Motor neuron (in vitro differentiated cells): ENCODE measurements around the gene SSX2IP. TPM values are rescaled to one million over a fixed set of nuclear protein-coding genes. Genes with fewer than 3 reads are reported as not detected.
A peak's percentile ranks its signal among the peaks of the same experiment; 100 is the strongest.
"Not testable (repeated sequence)": the region's sequence is repeated elsewhere in the genome, so short reads cannot be mapped to it uniquely, and the experiment has no call there.

Experiments
- ATAC-seq, 8 experiments: fragments of 200-7000 bp; cut with Tn5 transposase; replicated peaks in 6 of 8; 2 replicates each; pipeline ENCODE4 v1.8.0; 2021; ENCODE audit warnings: mild to moderate bottlenecking in 8 of 8, moderate library complexity in 8 of 8
- H3K27ac ChIP-seq, 2 donors: fragments of 250-450 bp; sonication (Bioruptor Pico); 2 replicates each; pipeline ENCODE4 v1.9.0; 2021; ENCODE audit warnings: antibody characterized with exemption in 2 of 2, mild to moderate bottlenecking in 2 of 2, moderate library complexity in 1 of 2
- H3K4me1 ChIP-seq, 2 donors: fragments of 250-450 bp; sonication (Bioruptor Pico); replicated peaks in 1 of 2; 2 replicates each; pipeline ENCODE4 v1.6.1; 2021; ENCODE audit warnings: antibody characterized with exemption in 2 of 2, mild to moderate bottlenecking in 2 of 2, moderate library complexity in 1 of 2
- H3K4me3 ChIP-seq, 5 donors: fragments of 250-450 bp; sonication (Bioruptor Pico); 2 replicates each; pipeline ENCODE4 v1.9.0; 2021; ENCODE audit warnings: antibody characterized with exemption in 5 of 5, mild to moderate bottlenecking in 5 of 5, moderate library complexity in 4 of 5
- WGBS, 10 experiments: fragments of 450-650 bp; shearing (Covaris generic); methylation state at CpG; one replicate each; pipeline ENCODE4 v1.0.0; 2022; 5-methylcytosine and 5-hydroxymethylcytosine counted together
- in situ Hi-C, 9 experiments: fragments of 400-800 bp; cut with MboI; loops; one replicate each; pipeline ENCODE4 v1.15.0; 2021; ENCODE audit warnings: low sequenced_read_pairs in 9 of 9, low pct_unique_long_range_greater_than_20kb in 2 of 9; ENCODE audit not compliant: unreplicated experiment in 9 of 9
- total RNA-seq, 8 experiments: library from RNA; unstranded; fragments of 300-600 nt; gene quantifications; 2 replicates each; pipeline versions ENCODE4 v1.2.3 to v1.2.4, GENCODE V29; 2022

The SSX2IP gene
- total RNA-seq, 8 experiments from 2014 or later: 13.5 to 47.6 (median 24.1) TPM

- in situ Hi-C loops: no loop called here
- Histone ChIP-seq H3K4me3 (no peak overlapping the region), H3K4me1 (no peaks in the 10 kb centered on the region), H3K27ac (no peak overlapping the region)
- WGBS, 10 experiments: 50 to 100% (median 94%) methylated on average over 1 to 3 of the region's 3 CpGs; no CpG with 5 or more reads in 2 of the 10 experiments
- no peak for ATAC-seq
Observed at GRCh38 chr1:84665703-84666317, 24.5 kb downstream of the SSX2IP start.

- H3K4me3 ChIP-seq: no peak overlapping the region
- no peaks in the 10 kb centered on the region for H3K4me1 ChIP-seq
- ATAC-seq: peak in 1 of 8 experiments; percentile 53
- 88 to 100% (median 98%) methylated on average over 1 to 2 of the region's 2 CpGs; no CpG with 5 or more reads in 2 of the 10 experiments for WGBS, 10 experiments
- in situ Hi-C loops: no loop called here
- H3K27ac ChIP-seq: no peak overlapping the region
Observed at GRCh38 chr1:84653130-84653677, 37.1 kb downstream of the SSX2IP start.

GRCh38 chr1:84644472-84644871 is 45.8 kb downstream of the SSX2IP start:
- 40 to 100% (median 95%) methylated on average over 1 to 2 of the region's 2 CpGs; no CpG with 5 or more reads in 3 of the 10 experiments for WGBS, 10 experiments
- H3K4me1 ChIP-seq: no peaks in the 10 kb centered on the region
- no peak for ATAC-seq
- no peak overlapping the region for H3K4me3 ChIP-seq
- H3K27ac ChIP-seq: no peak overlapping the region
- in situ Hi-C loops: loop anchor here in 2 of 9 experiments (25.0 kb wide), 2 partner anchors 118 to 293 kb away; no protein-coding TSS in a partner anchor

- no peaks in the 10 kb centered on the region for H3K4me1 ChIP-seq
- H3K27ac ChIP-seq: no peak overlapping the region
- 80 to 100% (median 95%) methylated on average over 1 to 6 of the region's 6 CpGs; no CpG with 5 or more reads in 1 of the 10 experiments for WGBS, 10 experiments
- in situ Hi-C loops: loop anchor here in 2 of 9 experiments (25.0 kb wide), 2 partner anchors 119 to 294 kb away; no protein-coding TSS in a partner anchor
- no peak for ATAC-seq
- no peak overlapping the region for H3K4me3 ChIP-seq
Observed at GRCh38 chr1:84643183-84643582, 47.1 kb downstream of the SSX2IP start.

- no peak for ATAC-seq
- in situ Hi-C loops: loop anchor here in 2 of 9 experiments (25.0 kb wide), 2 partner anchors 120 to 295 kb away; no protein-coding TSS in a partner anchor
- Histone ChIP-seq H3K4me3 (no peak overlapping the region), H3K4me1 (no peaks in the 10 kb centered on the region), H3K27ac (no peak overlapping the region)
Observed at GRCh38 chr1:84642774-84643173, 47.5 kb downstream of the SSX2IP start.

- not testable (repeated sequence) for H3K4me3 ChIP-seq, H3K4me1 ChIP-seq, ATAC-seq, H3K27ac ChIP-seq
- in situ Hi-C loops: loop anchor here in 2 of 9 experiments (25.0 kb wide), 2 partner anchors 123 to 298 kb away; no protein-coding TSS in a partner anchor
- WGBS, 10 experiments: 0 to 100% (median 85%) methylated on average over 1 to 6 of the region's 6 CpGs; no CpG with 5 or more reads in 2 of the 10 experiments
Observed at GRCh38 chr1:84639731-84640130, 50.5 kb downstream of the SSX2IP start.

GRCh38 chr1:84635429-84635828 is 54.8 kb downstream of the SSX2IP start:
- 75 to 100% (median 91%) methylated on average over 1 to 2 of the region's 2 CpGs for WGBS, 10 experiments
- Histone ChIP-seq H3K4me1 (peaks cover 0 to 3% of the 10 kb centered on the region in 2 donors), H3K27ac (no peak overlapping the region), H3K4me3 (no peak overlapping the region)
- no peak for ATAC-seq
- in situ Hi-C loops: loop anchor here in 2 of 9 experiments (25.0 kb wide), 2 partner anchors 127 to 302 kb away; no protein-coding TSS in a partner anchor

- 80 to 100% (median 93%) methylated on average over 1 to 5 of the region's 5 CpGs for WGBS, 10 experiments
- peak in 1 of 8 experiments; percentile 9 for ATAC-seq
- in situ Hi-C loops: loop anchor here in 2 of 9 experiments (25.0 kb wide), 2 partner anchors 128 to 303 kb away; no protein-coding TSS in a partner anchor
Observed at GRCh38 chr1:84634536-84635205, 55.6 kb downstream of the SSX2IP start.

GRCh38 chr1:84632673-84633434 is 57.4 kb downstream of the SSX2IP start:
- ATAC-seq: peak; percentile 84 to 97 (median 94)
- Histone ChIP-seq H3K4me1 (peaks cover 0 to 3% of the 10 kb centered on the region in 2 donors), H3K4me3 (no peak overlapping the region), H3K27ac (no peak overlapping the region)
- in situ Hi-C loops: loop anchor here in 2 of 9 experiments (25.0 kb wide), 2 partner anchors 129 to 304 kb away; no protein-coding TSS in a partner anchor
- 17 to 100% (median 71%) methylated on average over 1 to 2 of the region's 2 CpGs; no CpG with 5 or more reads in 1 of the 10 experiments for WGBS, 10 experiments

More at GRCh38 chr1:84634536-84635205, 55.6 kb downstream of the SSX2IP start:
- peaks cover 0 to 3% of the 10 kb centered on the region in 2 donors for H3K4me1 ChIP-seq
- no peak overlapping the region for H3K27ac ChIP-seq
- no peak overlapping the region for H3K4me3 ChIP-seq

- no peak overlapping the region for H3K4me3 ChIP-seq
- ATAC-seq: no peak
- peaks cover 0 to 3% of the 10 kb centered on the region in 2 donors for H3K4me1 ChIP-seq
- H3K27ac ChIP-seq: no peak overlapping the region
- 21 to 93% (median 66%) methylated on average over 3 to 6 of the region's 6 CpGs; no CpG with 5 or more reads in 1 of the 10 experiments for WGBS, 10 experiments
- in situ Hi-C loops: loop anchor here in 2 of 9 experiments (25.0 kb wide), 2 partner anchors 130 to 305 kb away; no protein-coding TSS in a partner anchor
Observed at GRCh38 chr1:84632137-84632536, 58.1 kb downstream of the SSX2IP start.

GRCh38 chr1:84624876-84625275 is 65.4 kb downstream of the SSX2IP start:
- Histone ChIP-seq H3K27ac (no peak overlapping the region), H3K4me3 (no peak overlapping the region), H3K4me1 (peaks cover 4 to 9% of the 10 kb centered on the region in 2 donors)
- no peak for ATAC-seq
- in situ Hi-C loops: loop anchor here in 3 of 9 experiments (10.0 to 25.0 kb wide), 5 partner anchors 113 to 488 kb away; partner anchors contain the start of genes GNG5 (in 1 of the 3), PRKACB (in 1 of the 3) and SPATA1 (in 1 of the 3)
- 60 to 100% (median 82%) methylated on average over 1 to 5 of the region's 5 CpGs; no CpG with 5 or more reads in 3 of the 10 experiments for WGBS, 10 experiments

GRCh38 chr1:84621553-84621952 is 68.7 kb downstream of the SSX2IP start:
- no peak overlapping the region for H3K4me3 ChIP-seq
- H3K4me1 ChIP-seq: peaks cover 18 to 25% of the 10 kb centered on the region in 2 donors
- no peak for ATAC-seq
- in situ Hi-C loops: loop anchor here in 2 of 9 experiments (10.0 to 25.0 kb wide), 3 partner anchors 109 to 484 kb away; partner anchors contain the start of genes GNG5 (in 1 of the 2), PRKACB (in 1 of the 2) and SPATA1 (in 1 of the 2)
- WGBS, 10 experiments: 20 to 100% (median 81%) methylated on average over 1 to 13 of the region's 14 CpGs; no CpG with 5 or more reads in 1 of the 10 experiments
- no peak overlapping the region for H3K27ac ChIP-seq
